Lower lobe of right lung (tissue), 2 donors: ENCODE results near the gene CYLD. TPM values are rescaled to one million over a fixed set of nuclear protein-coding genes. Genes with fewer than 3 reads are reported as not detected.
A peak's percentile ranks its signal among the peaks of the same experiment; 100 is the strongest.

Experiments
- ATAC-seq, 2 donors: fragments of 200-7000 bp; cut with Tn5 transposase; one replicate each; pipeline ENCODE4 v1.9.1; 2020 to 2022; ENCODE audit warnings: mild to moderate bottlenecking in 2 of 2, moderate library complexity in 2 of 2
- DNase-seq: peaks from one replicate; pipeline ENCODE4 v3.0.0-alpha.2; 2020
- H3K27ac ChIP-seq: fragments of 200-600 bp; one replicate; pipeline ENCODE4 v1.8.0; 2022
- H3K27me3 ChIP-seq: fragments of 200-600 bp; one replicate; pipeline ENCODE4 v1.8.0; 2022; ENCODE audit warnings: low read depth
- H3K36me3 ChIP-seq: fragments of 200-600 bp; one replicate; pipeline ENCODE4 v1.8.0; 2022; ENCODE audit warnings: mild to moderate bottlenecking
- H3K4me1 ChIP-seq: fragments of 200-600 bp; one replicate; pipeline ENCODE4 v1.8.0; 2022
- H3K4me3 ChIP-seq: fragments of 200-600 bp; one replicate; pipeline ENCODE4 v1.8.0; 2022; ENCODE audit warnings: mild to moderate bottlenecking
- H3K9me3 ChIP-seq: fragments of 200-600 bp; one replicate; pipeline ENCODE4 v1.8.0; 2022
- intact Hi-C: fragments of 100-400 bp; cut with DNase I; formaldehyde crosslinking; loops from one replicate; pipeline ENCODE4 v1.11.0; 2022
- total RNA-seq: library from RNA; stranded (reverse); fragmentation: NEBNext Ultra II Directional; extraction: Animal tissue kit (Norgen Biotek cat#: 25700); gene quantifications from one replicate; pipeline ENCODE4 v1.2.1, GENCODE V29; 2021
- TF ChIP-seq, protein P1 (sequence below): fragments of 200-600 bp; IDR thresholded peaks from one replicate; pipeline ENCODE4 v1.8.0; 2022; ENCODE audit warnings: antibody characterized with exemption, mild to moderate bottlenecking
- donor health status: DM: no; HTN: yes; CAD: no; lungs with severe emphysema.

Gene CYLD
- total RNA-seq, 1 donor from 2014 or later: 45.8 TPM

DNA sequence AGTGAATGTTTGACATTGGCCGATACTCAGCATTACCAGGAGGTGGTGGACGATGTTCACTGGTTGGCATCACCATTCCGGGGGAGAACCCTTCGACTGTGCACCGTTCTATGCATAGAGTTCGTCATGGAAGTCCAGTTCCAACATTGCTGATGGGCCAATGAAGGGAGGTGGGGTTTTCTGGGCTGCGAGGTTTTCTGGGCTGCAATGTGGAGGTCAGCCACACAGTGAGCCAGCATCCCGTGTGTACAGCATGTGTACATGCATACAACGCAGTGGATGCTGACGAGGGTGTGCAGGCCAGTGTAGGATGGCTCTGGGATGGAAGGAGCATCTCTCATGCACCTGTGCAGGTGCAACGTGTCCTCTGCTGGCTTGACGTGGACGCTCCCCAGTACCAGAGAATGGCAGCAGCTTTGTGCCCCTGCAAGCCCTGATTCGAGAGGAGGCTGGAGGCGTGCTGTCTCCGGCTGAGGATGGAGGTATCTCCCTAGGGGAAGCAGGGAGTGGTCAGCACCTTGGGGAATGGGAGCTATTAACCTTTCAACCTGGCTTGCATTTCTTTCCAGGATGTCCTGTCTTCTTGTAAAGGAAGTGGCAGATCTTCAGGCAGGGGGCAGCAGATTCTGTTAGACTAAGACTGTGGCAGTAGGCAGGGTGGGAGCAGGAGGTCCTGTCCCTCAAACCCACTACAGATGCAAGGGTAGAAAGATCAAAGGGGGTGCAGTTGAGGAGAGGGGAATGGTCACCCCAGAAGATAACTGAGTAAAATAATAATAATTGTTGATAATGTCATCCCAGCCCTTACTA is 98.2 kb downstream of the CYLD start:
- H3K4me1 ChIP-seq: no peaks in the 10 kb centered on the region

GRCh38 chr16:50841081-50841886 is 99.4 kb downstream of the CYLD start:
- DNase-seq (no peak), ATAC-seq (no peak)
- Histone ChIP-seq H3K9me3 (no peaks in the 10 kb centered on the region), H3K4me1 (no peaks in the 10 kb centered on the region), H3K27me3 (peaks cover 28% of the 10 kb centered on the region), H3K36me3 (no peaks in the 10 kb centered on the region), H3K27ac (no peak overlapping the region), H3K4me3 (peak overlapping the region; percentile 40)
- TF ChIP-seq, protein P1, sequence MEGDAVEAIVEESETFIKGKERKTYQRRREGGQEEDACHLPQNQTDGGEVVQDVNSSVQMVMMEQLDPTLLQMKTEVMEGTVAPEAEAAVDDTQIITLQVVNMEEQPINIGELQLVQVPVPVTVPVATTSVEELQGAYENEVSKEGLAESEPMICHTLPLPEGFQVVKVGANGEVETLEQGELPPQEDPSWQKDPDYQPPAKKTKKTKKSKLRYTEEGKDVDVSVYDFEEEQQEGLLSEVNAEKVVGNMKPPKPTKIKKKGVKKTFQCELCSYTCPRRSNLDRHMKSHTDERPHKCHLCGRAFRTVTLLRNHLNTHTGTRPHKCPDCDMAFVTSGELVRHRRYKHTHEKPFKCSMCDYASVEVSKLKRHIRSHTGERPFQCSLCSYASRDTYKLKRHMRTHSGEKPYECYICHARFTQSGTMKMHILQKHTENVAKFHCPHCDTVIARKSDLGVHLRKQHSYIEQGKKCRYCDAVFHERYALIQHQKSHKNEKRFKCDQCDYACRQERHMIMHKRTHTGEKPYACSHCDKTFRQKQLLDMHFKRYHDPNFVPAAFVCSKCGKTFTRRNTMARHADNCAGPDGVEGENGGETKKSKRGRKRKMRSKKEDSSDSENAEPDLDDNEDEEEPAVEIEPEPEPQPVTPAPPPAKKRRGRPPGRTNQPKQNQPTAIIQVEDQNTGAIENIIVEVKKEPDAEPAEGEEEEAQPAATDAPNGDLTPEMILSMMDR: no peak
- intact Hi-C loops: no loop called here

More for the DNA sequence above, 98.2 kb downstream of the CYLD start:
- no peak overlapping the region for H3K27ac ChIP-seq
- no peaks in the 10 kb centered on the region for H3K36me3 ChIP-seq
- ATAC-seq (no peak), DNase-seq (no peak)
- no peak overlapping the region for H3K4me3 ChIP-seq
- intact Hi-C loops: no loop called here
- TF ChIP-seq, protein P1: no peak
- no peaks in the 10 kb centered on the region for H3K9me3 ChIP-seq
- peaks cover 28% of the 10 kb centered on the region for H3K27me3 ChIP-seq

DNA sequence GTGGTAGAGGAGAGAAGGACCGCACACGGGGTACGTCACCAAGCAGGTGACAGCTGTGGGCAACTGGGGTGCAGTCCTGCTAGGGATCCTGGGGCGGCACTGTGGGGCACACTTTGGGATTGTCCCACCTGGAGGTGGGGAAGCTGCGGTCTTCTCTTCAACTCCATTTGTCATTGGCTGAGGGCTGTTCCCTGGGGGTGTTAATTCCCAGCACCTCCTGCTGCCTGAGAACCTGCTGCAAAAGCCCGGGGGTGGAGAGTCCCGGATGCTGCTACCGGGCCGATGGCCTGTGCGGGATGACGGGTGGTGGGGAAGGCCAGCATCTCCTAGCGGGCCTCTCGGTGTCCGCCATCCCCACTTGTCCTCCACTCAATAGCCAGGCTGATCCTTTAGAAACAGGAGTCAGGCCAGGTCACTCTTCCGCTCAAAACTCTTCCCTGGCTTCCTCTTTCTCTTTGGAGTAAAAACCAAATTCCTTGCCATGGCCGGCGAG is 100.2 kb downstream of the CYLD start:
- Histone ChIP-seq H3K27ac (no peak overlapping the region), H3K27me3 (peaks cover 28% of the 10 kb centered on the region), H3K36me3 (no peaks in the 10 kb centered on the region), H3K9me3 (no peaks in the 10 kb centered on the region), H3K4me1 (no peaks in the 10 kb centered on the region), H3K4me3 (no peak overlapping the region)
- TF ChIP-seq, protein P1: no peak
- intact Hi-C loops: no loop called here
- ATAC-seq (no peak), DNase-seq (no peak)

- H3K4me3 ChIP-seq: no peak overlapping the region
- no peak overlapping the region for H3K27ac ChIP-seq
- no peak for DNase-seq
- intact Hi-C loops: no loop called here
- ATAC-seq: no peak
- TF ChIP-seq, protein P1: no peak
- peaks cover 28% of the 10 kb centered on the region for H3K27me3 ChIP-seq
- H3K9me3 ChIP-seq: no peaks in the 10 kb centered on the region
- H3K36me3 ChIP-seq: no peaks in the 10 kb centered on the region
- H3K4me1 ChIP-seq: no peaks in the 10 kb centered on the region
Measured at GRCh38 chr16:50842589-50842988, 100.7 kb downstream of the CYLD start.

DNA sequence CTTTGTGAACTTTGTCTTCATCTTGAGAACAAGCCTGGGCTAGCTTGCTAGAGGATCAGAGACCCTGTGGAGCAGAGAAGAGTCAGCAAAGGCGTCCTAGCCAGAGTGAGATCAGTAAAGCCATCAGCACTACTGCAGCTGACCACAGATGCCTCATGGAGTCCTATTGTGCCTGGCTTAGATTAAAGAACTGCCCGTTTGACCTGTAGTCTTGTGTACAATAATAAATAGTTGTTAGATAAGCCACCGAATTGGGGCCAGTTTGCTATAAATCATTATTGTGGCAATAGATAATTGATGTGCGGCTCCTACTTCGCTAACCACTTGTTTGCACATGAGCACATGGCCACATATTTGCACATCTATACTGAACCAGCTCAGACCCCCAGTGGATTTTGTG is 103.0 kb downstream of the CYLD start:
- Histone ChIP-seq H3K27me3 (peaks cover 28% of the 10 kb centered on the region), H3K27ac (no peak overlapping the region), H3K9me3 (no peaks in the 10 kb centered on the region), H3K4me1 (no peaks in the 10 kb centered on the region), H3K4me3 (no peak overlapping the region), H3K36me3 (no peaks in the 10 kb centered on the region)
- no peak for DNase-seq
- TF ChIP-seq, protein P1: no peak
- intact Hi-C loops: no loop called here
- ATAC-seq: no peak
